D721Med (cell line): ENCODE data around the gene ZBTB8B.
"Not testable (repeated sequence)": the region's sequence is repeated elsewhere in the genome, so short reads cannot be mapped to it uniquely, and the experiment has no call there.

Experiments
- DNase-seq: peaks from one replicate; pipeline ENCODE4 v3.0.0; 2011; ENCODE audit warnings: low spot score; ENCODE audit not compliant: insufficient read length
- FAIRE-seq: peaks from 2 replicates; lab custom pipeline; 2011; peaks lifted over from hg19 to GRCh38; lab: Jason Lieb, UNC
- TF ChIP-seq, protein P1 (sequence below): IDR thresholded peaks from 2 replicates; pipeline ENCODE4 v1.5.1; 2012; ENCODE audit warnings: mild to moderate bottlenecking, control low read depth; ENCODE audit not compliant: insufficient read depth; ENCODE audit errors: missing control alignments

Gene ZBTB8B

DNA sequence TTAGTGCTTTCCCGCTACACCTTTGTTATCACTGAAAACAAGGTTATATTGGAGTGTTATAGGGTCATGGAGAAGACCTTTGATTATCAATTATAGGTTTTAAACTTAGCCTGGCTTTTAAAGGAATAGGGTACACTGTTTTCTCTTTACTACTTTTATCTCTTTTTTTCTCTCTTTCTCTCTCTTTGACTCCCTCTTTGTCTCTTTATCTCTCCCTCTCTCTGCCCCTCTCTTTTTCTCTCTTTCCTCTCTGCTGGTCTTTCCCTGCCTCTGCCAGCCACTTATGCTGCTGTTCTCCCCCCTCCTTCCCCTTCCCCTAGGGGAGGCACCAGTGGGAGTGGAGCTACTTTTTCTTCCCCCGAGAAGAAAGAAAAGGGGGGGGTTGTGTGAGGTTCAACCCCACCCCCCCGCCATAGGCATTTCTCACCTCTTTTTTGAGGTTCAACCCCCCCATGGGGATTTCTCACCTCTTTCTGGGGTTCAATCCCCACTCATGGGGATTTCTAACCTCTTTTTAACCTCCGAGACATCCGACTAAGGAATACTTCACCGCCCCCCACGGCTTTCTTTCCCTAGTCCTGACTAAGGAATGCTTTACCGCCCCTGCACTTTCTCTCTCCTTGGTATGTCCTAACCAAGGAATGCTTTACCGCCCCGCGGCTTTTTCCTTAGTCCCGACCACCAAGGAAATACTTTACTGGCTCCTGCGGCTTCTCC is 17.2 kb upstream of the ZBTB8B start:
- FAIRE-seq, result no peak
- TF ChIP-seq, protein P1, sequence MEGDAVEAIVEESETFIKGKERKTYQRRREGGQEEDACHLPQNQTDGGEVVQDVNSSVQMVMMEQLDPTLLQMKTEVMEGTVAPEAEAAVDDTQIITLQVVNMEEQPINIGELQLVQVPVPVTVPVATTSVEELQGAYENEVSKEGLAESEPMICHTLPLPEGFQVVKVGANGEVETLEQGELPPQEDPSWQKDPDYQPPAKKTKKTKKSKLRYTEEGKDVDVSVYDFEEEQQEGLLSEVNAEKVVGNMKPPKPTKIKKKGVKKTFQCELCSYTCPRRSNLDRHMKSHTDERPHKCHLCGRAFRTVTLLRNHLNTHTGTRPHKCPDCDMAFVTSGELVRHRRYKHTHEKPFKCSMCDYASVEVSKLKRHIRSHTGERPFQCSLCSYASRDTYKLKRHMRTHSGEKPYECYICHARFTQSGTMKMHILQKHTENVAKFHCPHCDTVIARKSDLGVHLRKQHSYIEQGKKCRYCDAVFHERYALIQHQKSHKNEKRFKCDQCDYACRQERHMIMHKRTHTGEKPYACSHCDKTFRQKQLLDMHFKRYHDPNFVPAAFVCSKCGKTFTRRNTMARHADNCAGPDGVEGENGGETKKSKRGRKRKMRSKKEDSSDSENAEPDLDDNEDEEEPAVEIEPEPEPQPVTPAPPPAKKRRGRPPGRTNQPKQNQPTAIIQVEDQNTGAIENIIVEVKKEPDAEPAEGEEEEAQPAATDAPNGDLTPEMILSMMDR, result no peak
- no peak for DNase-seq

DNA sequence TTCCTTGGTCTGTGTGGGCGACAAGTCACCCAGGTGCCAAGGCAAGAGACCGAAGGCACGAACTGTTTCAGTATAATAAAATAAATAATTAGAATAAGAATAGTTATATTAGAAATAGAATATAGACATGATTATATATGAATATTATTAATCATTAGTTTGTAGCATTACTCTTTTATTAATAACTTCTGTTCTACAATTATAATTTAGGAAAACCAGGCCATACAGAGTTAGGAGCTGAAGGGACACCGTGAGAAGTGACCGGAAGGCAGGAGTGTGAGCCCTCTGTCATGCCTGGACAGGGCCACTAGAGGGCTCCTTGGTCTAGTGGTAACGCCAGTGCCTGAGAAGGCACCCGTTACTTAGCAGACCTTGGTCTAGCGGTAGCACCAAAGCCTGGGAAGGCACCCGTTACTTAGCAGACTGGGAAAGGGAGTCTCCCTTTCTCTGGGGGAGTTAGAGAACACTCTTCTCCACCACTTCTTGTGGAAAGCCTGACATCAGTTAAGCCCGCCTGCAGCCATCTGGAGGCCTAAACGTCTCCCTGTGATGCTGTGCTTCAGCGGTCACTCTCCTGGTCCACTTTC is 16.6 kb upstream of the ZBTB8B start:
- not testable (repeated sequence) for FAIRE-seq, DNase-seq
- TF ChIP-seq, protein P1, result peak; percentile 78

- TF ChIP-seq, protein P1, result no peak
- no peak for DNase-seq
- FAIRE-seq, result no peak
Observed at GRCh38 chr1:32448773-32449456, 16.0 kb upstream of the ZBTB8B start.

GRCh38 chr1:32449457-32449831 is 15.4 kb upstream of the ZBTB8B start:
- FAIRE-seq, DNase-seq: not testable (repeated sequence)

DNA sequence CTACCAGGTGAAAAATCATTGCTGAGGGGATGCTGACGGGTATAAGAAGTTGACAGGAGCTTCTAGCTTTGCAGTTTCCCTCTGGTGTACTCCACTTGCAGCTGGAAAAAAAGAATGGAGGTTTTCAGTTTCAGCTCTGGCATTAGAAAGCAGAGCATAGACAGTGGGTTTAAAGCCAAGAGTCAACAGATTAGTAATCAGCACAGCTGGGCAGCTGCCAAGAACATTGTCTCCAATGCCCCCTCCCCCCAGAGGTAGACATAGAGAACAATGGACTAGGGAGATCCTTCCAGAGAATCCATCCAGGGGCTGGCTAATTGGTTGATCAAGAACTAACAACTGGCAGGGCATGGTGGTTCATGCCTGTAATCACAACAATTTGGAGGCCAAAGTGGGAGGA is 10.1 kb upstream of the ZBTB8B start:
- TF ChIP-seq, protein P1, result no peak
- DNase-seq (no peak), FAIRE-seq (no peak)

DNA sequence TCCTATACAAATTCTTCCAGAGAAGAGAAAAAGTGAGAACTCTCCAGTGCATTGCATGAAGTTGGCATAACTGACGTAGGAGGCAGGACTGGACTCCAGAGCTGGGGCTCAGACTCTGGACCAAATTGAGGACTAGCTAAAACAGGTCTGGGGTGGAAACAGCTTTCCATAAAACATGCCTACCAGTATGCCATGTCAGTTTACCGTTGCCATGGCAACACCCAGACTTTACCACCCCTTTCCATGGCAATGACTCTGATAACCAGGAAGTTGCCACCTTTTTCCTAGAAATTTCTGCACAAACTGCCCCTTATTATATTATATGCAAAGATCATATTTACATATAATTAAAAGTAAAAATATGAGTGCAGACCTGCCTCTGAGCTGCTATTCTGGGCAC is 8.9 kb upstream of the ZBTB8B start:
- no peak for FAIRE-seq
- no peak for DNase-seq
- TF ChIP-seq, protein P1, result no peak

- FAIRE-seq, DNase-seq: not testable (repeated sequence)
Observed at GRCh38 chr1:32458798-32459197, 6.1 kb upstream of the ZBTB8B start.

GRCh38 chr1:32462977-32463376 is 1.9 kb upstream of the ZBTB8B start:
- FAIRE-seq, DNase-seq: not testable (repeated sequence)
